Activated CD4-positive, alpha-beta T cell treated with anti-CD3 and anti-CD28 coated beads, Interleukin-2, amount 50 U/mL, for 16 hours (primary cell): Measurements from ENCODE around the gene SH3GL1.
"Not testable (repeated sequence)": the region's sequence is repeated elsewhere in the genome, so short reads cannot be mapped to it uniquely, and the experiment has no call there.

Experiments
- DNase-seq: peaks from one replicate; pipeline ENCODE4 v3.0.0-alpha.2; 2020

SH3GL1 gene

GRCh38 chr19:4362101-4362828 lies 38.1 kb downstream of the SH3GL1 start:
- no peak for DNase-seq

GRCh38 chr19:4361152-4362046 lies 38.9 kb downstream of the SH3GL1 start:
- DNase-seq: no peak

- DNase-seq: no peak
Measured at GRCh38 chr19:4360641-4361151, 39.7 kb downstream of the SH3GL1 start.

GRCh38 chr19:4360081-4360569 lies 40.2 kb downstream of the SH3GL1 start:
- DNase-seq: no peak

- no peak for DNase-seq
Measured at GRCh38 chr19:4359627-4360000, 40.7 kb downstream of the SH3GL1 start.

GRCh38 chr19:4358709-4359626 lies 41.4 kb downstream of the SH3GL1 start:
- no peak for DNase-seq

- DNase-seq: no peak
Measured at GRCh38 chr19:4357921-4358326, 42.4 kb downstream of the SH3GL1 start.

GRCh38 chr19:4357095-4357797 lies 43.1 kb downstream of the SH3GL1 start:
- DNase-seq: no peak

- no peak for DNase-seq
Measured at GRCh38 chr19:4354897-4355296, 45.5 kb downstream of the SH3GL1 start.

GRCh38 chr19:4354282-4354681 lies 46.1 kb downstream of the SH3GL1 start:
- DNase-seq: no peak

GRCh38 chr19:4352701-4353121 lies 47.6 kb downstream of the SH3GL1 start:
- DNase-seq: peak; percentile 60

GRCh38 chr19:4350726-4351125 lies 49.6 kb downstream of the SH3GL1 start:
- no peak for DNase-seq

- DNase-seq: no peak
Measured at GRCh38 chr19:4350111-4350510, 50.2 kb downstream of the SH3GL1 start.

- not testable (repeated sequence) for DNase-seq
Measured at GRCh38 chr19:4349225-4349624, 51.1 kb downstream of the SH3GL1 start.

GRCh38 chr19:4347521-4347920 lies 52.8 kb downstream of the SH3GL1 start:
- DNase-seq: no peak

- no peak for DNase-seq
Measured at GRCh38 chr19:4346020-4346383, 54.3 kb downstream of the SH3GL1 start.

GRCh38 chr19:4345342-4346019 lies 54.9 kb downstream of the SH3GL1 start:
- DNase-seq: no peak

GRCh38 chr19:4343370-4344307 lies 56.7 kb downstream of the SH3GL1 start, which contains the start of gene MPND:
Gene MPND (plus strand): TSS chr19:4343562. CDS start chr19:4343594, 32 bp downstream.
- DNase-seq: peak; percentile 92

- DNase-seq: peak; percentile 99
Measured at GRCh38 chr19:4342615-4343369, 57.6 kb downstream of the SH3GL1 start.

GRCh38 chr19:4342314-4342614 lies 58.1 kb downstream of the SH3GL1 start:
- DNase-seq: no peak
